Mesodermal cell (in vitro differentiated cells): ENCODE measurements around the gene CD81.

Experiments used
- H3K27ac ChIP-seq: 2 replicates; pipeline ENCODE4 v1.7.0; 2013; ENCODE audit warnings: mild to moderate bottlenecking, low read depth, low read length, moderate library complexity; ENCODE audit not compliant: severe bottlenecking
- H3K36me3 ChIP-seq: 2 replicates; pipeline ENCODE4 v1.7.1; 2013; ENCODE audit warnings: mild to moderate bottlenecking, low read length, moderate library complexity; ENCODE audit not compliant: control insufficient read depth, insufficient read depth
- H3K4me1 ChIP-seq: one replicate; pipeline ENCODE4 v1.7.1; 2013; ENCODE audit warnings: mild to moderate bottlenecking, low read length; ENCODE audit not compliant: insufficient read depth, control insufficient read depth, poor library complexity, severe bottlenecking
- H3K4me3 ChIP-seq: 2 replicates; pipeline ENCODE4 v1.7.0; 2013; ENCODE audit warnings: low read length, control low read depth, mild to moderate bottlenecking; ENCODE audit not compliant: insufficient read depth, poor library complexity, severe bottlenecking; ENCODE audit errors: extremely low read depth
- H3K9me3 ChIP-seq: 2 replicates; pipeline ENCODE4 v1.7.1; 2013; ENCODE audit warnings: mild to moderate bottlenecking, low read length, moderate library complexity; ENCODE audit not compliant: control insufficient read depth
- WGBS, 2 experiments: methylation state at CpG; one replicate each; pipeline ENCODE4 v1.1.5; 2013; ENCODE audit warnings: missing lambda C conversion rate in 2 of 2; ENCODE audit not compliant: insufficient coverage in 2 of 2; 5-methylcytosine and 5-hydroxymethylcytosine counted together

Gene CD81

DNA sequence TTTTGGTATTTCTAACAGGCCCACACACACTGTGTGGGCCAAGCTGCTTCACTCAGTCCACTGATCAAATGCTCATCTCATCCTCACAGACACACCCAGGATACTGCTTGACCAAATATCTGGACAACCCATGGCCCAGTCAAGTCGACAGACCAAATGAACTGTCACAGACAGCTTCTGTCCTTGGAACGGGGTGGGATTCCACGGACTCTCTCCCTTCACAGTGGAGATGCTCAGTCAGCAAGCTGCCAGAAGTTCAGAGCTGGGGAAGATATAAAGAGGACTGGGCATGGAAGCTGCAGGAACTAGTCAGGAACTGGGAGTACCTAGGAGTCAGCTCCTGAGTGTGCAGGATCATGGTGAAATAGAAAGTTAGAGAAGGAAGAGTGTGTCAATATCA, 34.6 kb upstream of the CD81 start:
- no peak overlapping the region for H3K27ac ChIP-seq
- 86 to 96% methylated on average over 3 of the region's 3 CpGs for WGBS, 2 experiments
- no peak overlapping the region for H3K4me3 ChIP-seq

DNA sequence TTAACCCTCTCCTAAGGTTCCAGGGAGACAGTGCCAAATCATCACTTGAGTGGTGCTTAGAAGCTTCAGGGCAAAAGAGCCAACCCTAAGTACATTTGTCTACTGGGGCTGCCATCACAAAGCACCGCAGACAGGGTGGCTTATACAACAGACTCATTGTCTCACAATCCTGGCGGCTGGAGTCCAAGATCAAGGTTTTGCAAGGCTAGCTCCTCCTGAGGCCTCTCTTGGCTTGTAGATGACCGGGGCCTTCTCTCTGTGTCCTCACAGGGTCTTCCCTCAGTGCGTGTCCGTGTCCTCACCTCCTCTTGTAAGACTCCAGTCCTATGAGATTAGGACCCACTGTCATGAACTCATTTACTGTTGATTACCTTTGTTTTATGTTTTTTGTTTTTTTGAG, 34.1 kb upstream of the CD81 start:
- Histone ChIP-seq H3K27ac (no peak overlapping the region), H3K9me3 (peaks cover 6% of the 10 kb centered on the region), H3K36me3 (no peaks in the 10 kb centered on the region), H3K4me1 (no peaks in the 10 kb centered on the region), H3K4me3 (no peak overlapping the region)
- WGBS, 2 experiments = 83 to 85% methylated on average over 4 to 5 of the region's 5 CpGs

More for the DNA sequence above, 34.6 kb upstream of the CD81 start:
- Histone ChIP-seq H3K4me1 (no peaks in the 10 kb centered on the region), H3K36me3 (no peaks in the 10 kb centered on the region), H3K9me3 (peaks cover 6% of the 10 kb centered on the region)

DNA sequence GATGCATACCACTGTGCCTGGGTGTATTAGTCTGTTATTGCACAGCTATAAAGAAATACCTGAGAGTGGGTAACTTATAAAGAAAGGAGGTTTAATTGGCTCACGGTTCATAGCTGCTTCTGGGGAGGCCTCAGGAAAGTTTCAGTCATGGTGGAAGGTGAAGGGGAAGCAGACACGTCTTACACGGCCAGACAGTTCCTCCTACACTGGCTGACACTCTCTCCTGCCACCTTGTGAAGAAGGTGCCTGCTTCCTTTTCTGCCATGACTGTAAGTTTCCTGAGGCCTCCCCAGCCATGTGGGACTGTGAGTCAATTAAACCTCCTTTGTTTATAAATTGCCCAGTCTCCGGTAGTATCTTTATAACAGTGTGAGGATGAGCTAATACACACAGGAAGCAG, 33.6 kb upstream of the CD81 start:
- no peaks in the 10 kb centered on the region for H3K36me3 ChIP-seq
- no peaks in the 10 kb centered on the region for H3K4me1 ChIP-seq
- H3K9me3 ChIP-seq = peaks cover 6% of the 10 kb centered on the region
- 88 to 100% methylated on average over 2 to 3 of the region's 4 CpGs for WGBS, 2 experiments
- no peak overlapping the region for H3K27ac ChIP-seq
- H3K4me3 ChIP-seq = no peak overlapping the region

DNA sequence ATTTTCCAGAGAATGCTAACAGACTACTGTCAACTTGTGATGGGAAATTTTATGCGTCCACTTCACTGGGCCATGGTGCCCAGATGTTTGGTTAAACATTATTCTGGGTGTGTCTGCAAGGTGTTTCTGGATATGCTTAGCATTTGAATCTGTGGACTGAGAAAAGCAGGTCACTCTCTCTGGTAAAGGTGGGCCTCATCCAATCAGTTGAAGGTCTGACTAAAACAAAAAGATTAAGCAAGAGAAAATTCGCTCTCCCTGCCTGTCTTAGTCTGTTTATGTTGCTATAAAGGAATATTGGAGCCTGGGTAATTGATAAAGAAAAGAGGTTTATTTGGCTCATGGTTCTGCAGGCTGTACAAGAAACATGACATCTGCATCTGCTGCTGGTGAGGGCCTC, 32.1 kb upstream of the CD81 start:
- Histone ChIP-seq H3K4me3 (no peak overlapping the region), H3K4me1 (no peaks in the 10 kb centered on the region), H3K9me3 (peaks cover 6% of the 10 kb centered on the region), H3K27ac (no peak overlapping the region), H3K36me3 (no peaks in the 10 kb centered on the region)
- 74 to 91% methylated on average over 2 of the region's 2 CpGs for WGBS, 2 experiments

DNA sequence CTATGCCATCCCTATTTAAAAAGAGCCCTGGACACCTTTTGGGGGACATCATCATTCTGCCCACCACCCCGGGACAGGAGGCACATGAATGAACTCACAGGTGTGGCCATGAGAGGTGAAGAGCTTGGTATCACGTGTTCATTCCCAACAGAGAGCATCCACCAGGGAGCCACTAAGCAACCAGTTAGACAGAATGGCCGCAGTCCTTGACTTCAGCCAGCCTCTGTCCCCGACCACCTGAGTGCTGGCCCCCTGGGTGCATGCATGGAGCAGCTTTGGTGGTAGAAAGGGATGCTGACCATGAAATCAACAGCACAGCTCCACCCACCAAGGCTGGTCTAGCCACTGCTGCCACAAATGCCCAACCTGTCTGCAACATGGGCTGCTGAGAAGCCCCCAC, 31.1 kb upstream of the CD81 start:
- Histone ChIP-seq H3K36me3 (no peaks in the 10 kb centered on the region), H3K4me1 (no peaks in the 10 kb centered on the region), H3K9me3 (peaks cover 6% of the 10 kb centered on the region), H3K27ac (no peak overlapping the region), H3K4me3 (no peak overlapping the region)
- WGBS, 2 experiments = 67 to 92% methylated on average over 2 to 4 of the region's 4 CpGs

DNA sequence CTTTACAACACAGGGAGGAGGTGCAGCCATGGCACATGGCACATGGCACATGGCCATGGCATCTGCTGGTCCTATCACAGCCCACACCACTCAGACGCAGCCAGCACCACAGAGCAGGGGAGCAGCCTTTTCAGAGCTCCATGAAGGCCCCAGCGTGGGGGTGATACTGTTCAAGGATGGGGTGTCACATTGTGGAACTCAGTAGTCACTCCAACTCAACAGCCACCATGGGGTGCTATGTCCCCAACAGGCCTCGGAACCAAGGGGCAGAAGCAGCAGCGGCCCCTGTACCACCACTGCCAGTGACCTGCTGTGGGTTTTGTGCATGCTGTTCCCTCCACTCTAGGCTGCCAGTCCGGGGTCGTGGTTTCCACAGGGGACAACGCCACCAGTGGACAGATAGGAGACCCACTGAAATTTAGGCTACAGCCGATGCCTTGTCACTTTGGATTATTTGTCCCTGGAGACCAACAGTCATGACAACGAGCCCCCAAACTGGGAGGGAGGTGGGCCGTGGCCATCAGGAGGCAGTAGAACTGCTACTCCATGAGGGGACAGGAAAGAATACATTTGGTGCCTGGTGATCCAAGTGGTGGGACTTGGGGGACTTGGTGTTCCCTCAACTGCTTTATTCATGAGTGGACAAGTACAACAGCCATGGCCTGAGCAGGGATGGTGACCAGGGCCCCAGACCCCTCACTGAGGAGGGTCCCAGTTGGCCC, 30.4 kb upstream of the CD81 start:
- no peaks in the 10 kb centered on the region for H3K36me3 ChIP-seq
- 80 to 85% methylated on average over 8 to 10 of the region's 10 CpGs for whole genome bisulfite sequencing, 2 experiments
- no peak overlapping the region for H3K27ac ChIP-seq
- no peaks in the 10 kb centered on the region for H3K4me1 ChIP-seq
- H3K4me3 ChIP-seq = no peak overlapping the region
- peaks cover 6% of the 10 kb centered on the region for H3K9me3 ChIP-seq

DNA sequence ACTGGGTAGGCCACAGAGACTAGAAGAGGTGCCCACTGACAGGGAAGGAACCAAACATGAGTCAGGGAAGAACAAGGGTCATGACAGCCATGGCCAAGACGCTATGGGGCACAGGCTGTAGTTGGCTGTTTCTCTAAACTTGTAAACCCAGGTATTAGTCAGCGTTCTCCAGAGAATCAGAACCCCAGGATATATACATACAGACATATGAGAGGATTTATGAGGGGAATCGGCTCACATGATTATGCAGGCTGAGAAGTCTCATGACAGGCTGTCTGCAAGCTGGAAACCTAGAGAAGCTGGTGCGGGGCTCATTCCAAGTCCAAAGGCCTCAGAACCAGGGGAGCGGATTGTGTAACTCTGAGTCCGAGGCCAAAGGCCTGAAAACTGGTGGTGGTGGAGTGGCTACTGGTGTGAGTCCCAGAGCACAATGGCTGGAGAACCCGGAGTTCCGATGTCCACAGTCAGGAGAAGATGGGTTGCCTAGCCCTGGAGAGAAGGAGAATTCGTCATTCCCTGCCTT, 29.7 kb upstream of the CD81 start:
- no peaks in the 10 kb centered on the region for H3K36me3 ChIP-seq
- WGBS, 2 experiments = 76 to 88% methylated on average over 5 to 6 of the region's 9 CpGs
- no peak overlapping the region for H3K27ac ChIP-seq
- peaks cover 6% of the 10 kb centered on the region for H3K9me3 ChIP-seq
- H3K4me3 ChIP-seq = no peak overlapping the region
- H3K4me1 ChIP-seq = no peaks in the 10 kb centered on the region

DNA sequence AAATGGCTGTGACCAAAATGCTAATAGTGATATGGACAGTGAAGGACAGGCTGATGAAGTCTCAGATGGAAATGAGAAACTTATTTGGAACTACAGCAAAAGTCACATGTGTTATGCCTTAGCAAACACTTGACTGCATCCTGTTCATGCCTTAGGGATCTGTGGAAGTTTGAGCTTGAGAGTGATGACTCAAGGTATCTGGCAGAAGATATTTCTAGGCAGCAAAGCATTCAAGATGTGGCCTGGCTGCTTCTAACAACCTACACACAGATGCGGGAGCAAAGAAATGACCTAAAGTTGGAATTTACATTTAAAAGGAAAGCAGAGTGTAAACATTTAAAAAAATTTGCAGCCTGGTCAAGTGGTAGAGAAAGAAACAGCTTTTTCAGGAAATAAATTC, 28.1 kb upstream of the CD81 start:
- H3K4me1 ChIP-seq = no peaks in the 10 kb centered on the region
- no CpG with 5 or more reads among the region's 1 CpG for WGBS, 2 experiments
- H3K36me3 ChIP-seq = no peaks in the 10 kb centered on the region
- no peak overlapping the region for H3K27ac ChIP-seq
- H3K4me3 ChIP-seq = no peak overlapping the region
- peaks cover 6% of the 10 kb centered on the region for H3K9me3 ChIP-seq

DNA sequence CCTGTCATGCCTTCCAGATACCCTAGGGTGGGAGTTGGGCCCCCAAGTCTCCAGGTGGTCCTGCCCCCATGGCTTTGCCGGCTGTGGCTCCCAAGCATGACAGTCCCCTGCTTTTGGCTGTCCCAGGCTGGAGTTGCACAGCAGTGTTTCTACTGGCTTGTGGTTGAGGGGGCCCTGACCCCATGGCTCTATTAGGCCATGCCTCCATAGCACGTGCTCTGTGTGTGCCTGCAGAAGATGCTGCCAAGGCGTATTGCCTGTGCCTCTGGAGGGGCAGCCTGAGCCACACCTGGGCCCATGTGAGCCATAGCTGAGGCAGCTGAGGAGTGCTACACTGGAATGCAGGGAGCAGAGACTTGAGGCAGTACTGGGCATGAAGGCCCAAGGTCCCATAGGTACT, 25.4 kb upstream of the CD81 start:
- no peaks in the 10 kb centered on the region for H3K9me3 ChIP-seq
- H3K27ac ChIP-seq = no peak overlapping the region
- no peaks in the 10 kb centered on the region for H3K36me3 ChIP-seq
- H3K4me1 ChIP-seq = no peaks in the 10 kb centered on the region
- no peak overlapping the region for H3K4me3 ChIP-seq
- WGBS, 2 experiments = 66 to 78% methylated on average over 3 of the region's 3 CpGs

DNA sequence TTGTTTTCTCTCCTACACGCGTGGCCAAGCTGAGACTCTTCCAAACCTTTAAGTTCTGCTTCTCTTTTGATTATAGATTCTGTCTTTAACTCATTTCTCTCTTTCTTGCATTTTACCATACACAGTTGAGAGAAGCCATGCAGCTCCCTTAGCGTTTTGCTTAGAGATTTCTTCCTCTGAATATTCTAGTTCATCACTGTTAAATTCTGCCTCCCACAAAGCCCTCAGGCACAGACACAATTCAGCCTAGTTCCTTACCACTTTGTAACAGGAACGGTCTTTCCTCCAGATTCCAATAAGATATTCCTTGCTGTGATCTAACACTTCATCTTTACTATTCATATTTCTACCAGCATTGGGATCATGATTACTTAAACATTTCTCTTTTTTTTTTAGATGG, 24.7 kb upstream of the CD81 start:
- no peaks in the 10 kb centered on the region for H3K36me3 ChIP-seq
- no peaks in the 10 kb centered on the region for H3K9me3 ChIP-seq
- WGBS, 2 experiments = 84% methylated on average over 4 of the region's 4 CpGs
- no peak overlapping the region for H3K27ac ChIP-seq
- no peaks in the 10 kb centered on the region for H3K4me1 ChIP-seq
- H3K4me3 ChIP-seq = no peak overlapping the region

DNA sequence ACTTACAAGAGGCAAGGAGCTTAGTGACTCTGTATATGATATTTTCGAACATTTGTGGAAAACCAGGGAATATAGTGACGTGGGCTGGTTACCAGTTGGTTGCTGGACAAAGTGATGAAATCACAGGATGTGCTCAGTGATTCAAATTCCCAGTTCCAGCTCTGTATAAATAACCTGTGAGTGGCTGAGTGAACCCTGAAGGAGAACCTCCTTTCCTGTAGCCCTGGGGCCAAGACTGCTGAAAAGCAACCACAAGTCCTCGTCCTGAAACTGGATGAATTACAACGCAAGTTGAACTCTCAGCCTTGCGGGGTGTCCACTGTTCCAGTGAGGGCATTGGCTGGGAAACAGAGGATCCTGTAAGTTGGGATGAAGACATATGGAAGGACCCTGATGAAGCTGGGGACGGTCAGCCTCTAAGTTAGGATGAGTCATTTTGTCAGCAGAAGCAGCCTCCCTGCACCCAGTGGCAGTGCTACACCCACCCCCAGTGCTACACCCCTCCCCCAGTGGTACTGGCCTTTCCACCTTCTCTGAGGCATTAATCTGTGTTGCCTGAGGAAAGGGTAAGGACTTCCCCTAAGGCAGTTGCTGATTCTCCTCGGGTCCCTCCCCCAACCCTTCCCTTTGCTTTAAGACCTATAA, 22.0 kb upstream of the CD81 start:
- no peak overlapping the region for H3K4me3 ChIP-seq
- no peak overlapping the region for H3K27ac ChIP-seq
- no peaks in the 10 kb centered on the region for H3K9me3 ChIP-seq
- WGBS, 2 experiments = 73 to 74% methylated on average over 5 to 6 of the region's 7 CpGs
- H3K36me3 ChIP-seq = no peaks in the 10 kb centered on the region
- no peaks in the 10 kb centered on the region for H3K4me1 ChIP-seq
